Adipose tissue (tissue), 3 donors: Measurements from ENCODE around the gene SHFL. TPM values are rescaled to one million over a fixed set of nuclear protein-coding genes. Genes with fewer than 3 reads are reported as not detected.

Experiments
- polyA plus RNA-seq, 3 donors: library from polyadenylated mRNA; stranded (reverse); fragments of 200-250 nt; gene quantifications; one replicate each; pipeline ENCODE4 v1.2.3, GENCODE V29; 2013
- donor health status: healthy with polysubstance abuse.
- donor health status: Bipolar disorder and iron deficiency.
- donor health status: healthy.

Gene SHFL
- polyA plus RNA-seq, 3 donors: 17.2 to 27.4 (median 22.2) TPM

Other genes with a start within 250 kb of the SHFL start
- gene OLFM2, start 149.8 kb upstream of the SHFL start, polyA plus RNA-seq: 10 to 100 TPM in 2 of 3 donors, 1 to 10 TPM in 1; 8.7 to 61.4 (median 17.2) TPM
- 10 to 100 TPM; 12.9 to 62.2 (median 43.2) TPM for gene COL5A3, start 75.8 kb upstream of the SHFL start, polyA plus RNA-seq
- under 1 TPM in 1 of 3 donors, not detected in 2; 0.12 TPM for gene RDH8, start 72.8 kb upstream of the SHFL start, polyA plus RNA-seq
- 1 to 10 TPM in 1 of 3 donors, under 1 TPM in 2; 0.22 to 1.0 (median 0.43) TPM for gene ANGPTL6, start 16.4 kb downstream of the SHFL start, polyA plus RNA-seq
- gene PPAN, start 20.0 kb downstream of the SHFL start, polyA plus RNA-seq: 10 to 100 TPM; 21.7 to 59.1 (median 37.2) TPM
- gene P2RY11, start 25.4 kb downstream of the SHFL start, polyA plus RNA-seq: 10 to 100 TPM in 1 of 3 donors, 1 to 10 TPM in 2; 3.6 to 10.7 (median 4.3) TPM
- gene EIF3G, start 33.6 kb downstream of the SHFL start, polyA plus RNA-seq: 100 to 1,000 TPM; 193 to 249 (median 243) TPM
- 10 to 100 TPM in 2 of 3 donors, 1 to 10 TPM in 1; 8.3 to 41.1 (median 27.0) TPM for gene DNMT1, start 108.6 kb downstream of the SHFL start, polyA plus RNA-seq
- 10 to 100 TPM in 1 of 3 donors, 1 to 10 TPM in 2; 1.2 to 15.2 (median 4.0) TPM for gene S1PR2, start 145.0 kb downstream of the SHFL start, polyA plus RNA-seq
- gene MRPL4, start 165.9 kb downstream of the SHFL start, polyA plus RNA-seq: 10 to 100 TPM; 33.4 to 85.7 (median 40.5) TPM
- gene ICAM1, start 184.8 kb downstream of the SHFL start, polyA plus RNA-seq: 100 to 1,000 TPM in 1 of 3 donors, 10 to 100 TPM in 1, 1 to 10 TPM in 1; 5.6 to 134 (median 26.0) TPM
- 1 to 10 TPM in 2 of 3 donors, under 1 TPM in 1; 0.06 to 2.5 (median 2.5) TPM for gene ICAM4, start 200.6 kb downstream of the SHFL start, polyA plus RNA-seq
- under 1 TPM; 0.20 to 0.55 (median 0.22) TPM for gene ICAM5, start 203.6 kb downstream of the SHFL start, polyA plus RNA-seq
- gene ZGLP1, start 223.5 kb downstream of the SHFL start, polyA plus RNA-seq: 1 to 10 TPM; 2.2 to 5.3 (median 2.2) TPM
- 10 to 100 TPM; 13.0 to 22.5 (median 19.1) TPM for gene FDX2, start 229.7 kb downstream of the SHFL start, polyA plus RNA-seq
- 10 to 100 TPM in 1 of 3 donors, 1 to 10 TPM in 2; 7.4 to 15.5 (median 8.7) TPM for gene RAVER1, start 247.2 kb downstream of the SHFL start, polyA plus RNA-seq